A549 (cell line): Measurements from ENCODE around the gene ING3. TPM values are rescaled to one million over a fixed set of nuclear protein-coding genes. Genes with fewer than 3 reads are reported as not detected.

Experiments used
- ATAC-seq, 2 experiments: fragments of 200-7000 bp in 1 of 2; fragments of >200 bp in 1 of 2; cut with Nextera tagmentation in 1 of 2; cut with Tn5 transposase in 1 of 2; 3 replicates each; pipeline versions ENCODE4 v1.8.0 to v1.9.1; 2018 to 2020; ENCODE audit warnings: mild to moderate bottlenecking in 1 of 2, moderate library complexity in 1 of 2
- CTCF ChIA-PET: fragments of 300-600 bp; sonication (Branson Sonifier 250); formaldehyde crosslinking; extraction: SDS; loops from one replicate; lab custom pipeline; 2021; ENCODE audit warnings: antibody characterized with exemption, inconsistent platforms; lab: Yijun Ruan, JAX
- POLR2A ChIA-PET: fragments of 350-600 bp; formaldehyde crosslinking; extraction: SDS; loops from one replicate; lab custom pipeline; 2021; ENCODE audit warnings: antibody characterized with exemption, inconsistent platforms; lab: Yijun Ruan, JAX
- DNase-seq, 2 experiments: peaks; one replicate each; pipeline versions ENCODE4 v3.0.0 to v3.0.0-alpha.2; 2011 to 2016; ENCODE audit warnings: low read depth in 1 of 2, low spot score in 1 of 2
- FAIRE-seq: peaks from 2 replicates; lab custom pipeline; 2011; peaks lifted over from hg19 to GRCh38; lab: Jason Lieb, UNC
- H3K27ac ChIP-seq, 2 experiments: fragments of >200 bp; sonication (Bioruptor Twin); formaldehyde crosslinking; 3 replicates each; pipeline ENCODE4 v1.5.1; 2016 to 2017
- H3K4me1 ChIP-seq: fragments of >200 bp; sonication (Bioruptor Twin); formaldehyde crosslinking; 3 replicates; pipeline ENCODE4 v1.6.1; 2016
- H3K4me2 ChIP-seq: fragments of >200 bp; sonication (Bioruptor Twin); formaldehyde crosslinking; 3 replicates; pipeline ENCODE4 v1.6.1; 2016
- H3K4me3 ChIP-seq: fragments of >200 bp; sonication (Bioruptor Twin); formaldehyde crosslinking; 3 replicates; pipeline ENCODE4 v1.5.1; 2016
- H3K9me3 ChIP-seq: fragments of >200 bp; sonication (Bioruptor Twin); formaldehyde crosslinking; 3 replicates; pipeline ENCODE4 v1.6.1; 2016
- BCL3 ChIP-seq: fragments of >200 bp; sonication (Bioruptor Twin); formaldehyde crosslinking; IDR thresholded peaks from 3 replicates; pipeline ENCODE4 v1.6.1; 2016
- BHLHE40 ChIP-seq: IDR thresholded peaks from 2 replicates; pipeline ENCODE4 v1.6.1; 2012; ENCODE audit warnings: low read depth, low read length, inconsistent platforms
- CEBPB ChIP-seq, 2 experiments: fragments of >200 bp in 1 of 2; sonication (Bioruptor Twin) in 1 of 2; formaldehyde crosslinking in 1 of 2; IDR thresholded peaks; 2 replicates each; pipeline ENCODE4 v1.6.1; 2012 to 2016
- CHD2 ChIP-seq: fragments of 150-350 bp; IDR thresholded peaks from 2 replicates; pipeline ENCODE4 v1.6.1; 2014; ENCODE audit warnings: low read length; ENCODE audit not compliant: partially characterized antibody
- CHD4 ChIP-seq: fragments of 200-600 bp; sonication (generic); IDR thresholded peaks from 2 replicates; pipeline ENCODE4 v1.6.1; 2016; ENCODE audit warnings: antibody characterized with exemption, mild to moderate bottlenecking, borderline replicate concordance
- CTCF ChIP-seq: fragments of >200 bp; sonication (Bioruptor Twin); formaldehyde crosslinking; IDR thresholded peaks from 3 replicates; pipeline ENCODE4 v1.5.1; 2016
- E2F6 ChIP-seq: IDR thresholded peaks from 2 replicates; pipeline ENCODE4 v1.6.1; 2012; ENCODE audit warnings: low read depth, borderline replicate concordance
- EHF ChIP-seq: fragments of 250-450 bp; sonication (Bioruptor Pico); IDR thresholded peaks from 2 replicates; pipeline ENCODE4 v1.5.0; 2020; ENCODE audit warnings: mild to moderate bottlenecking
- EHMT2 ChIP-seq: fragments of 200-600 bp; sonication (generic); IDR thresholded peaks from 2 replicates; pipeline ENCODE4 v1.6.1; 2016; ENCODE audit warnings: antibody characterized with exemption, low read depth, mild to moderate bottlenecking, moderate library complexity
- ESRRA ChIP-seq: fragments of 150-350 bp; IDR thresholded peaks from 2 replicates; pipeline ENCODE4 v1.6.1; 2014; ENCODE audit warnings: mild to moderate bottlenecking, low read length, borderline replicate concordance
- FOSB ChIP-seq: fragments of 250-450 bp; sonication (Bioruptor Pico); IDR thresholded peaks from 2 replicates; pipeline ENCODE4 v1.5.0; 2020; ENCODE audit warnings: mild to moderate bottlenecking, moderate library complexity
- FOXS1 ChIP-seq: fragments of 250-450 bp; sonication (Bioruptor Pico); IDR thresholded peaks from 2 replicates; pipeline ENCODE4 v1.5.0; 2020; ENCODE audit warnings: mild to moderate bottlenecking, moderate library complexity
- HDAC2 ChIP-seq: fragments of 200-600 bp; sonication (generic); IDR thresholded peaks from 2 replicates; pipeline ENCODE4 v1.6.1; 2016
- HEYL ChIP-seq: fragments of 250-450 bp; sonication (Bioruptor Pico); IDR thresholded peaks from 2 replicates; pipeline ENCODE4 v1.8.0; 2021; ENCODE audit warnings: mild to moderate bottlenecking, moderate library complexity
- HOXA7 ChIP-seq: fragments of 250-450 bp; sonication (Bioruptor Pico); IDR thresholded peaks from 2 replicates; pipeline ENCODE4 v1.5.0; 2020; ENCODE audit warnings: mild to moderate bottlenecking, moderate library complexity
- HOXB13 ChIP-seq: fragments of 250-450 bp; sonication (Bioruptor Pico); IDR thresholded peaks from 2 replicates; pipeline ENCODE4 v1.5.0; 2020; ENCODE audit warnings: low read depth, mild to moderate bottlenecking, moderate library complexity
- HOXB5 ChIP-seq: fragments of 250-450 bp; sonication (Bioruptor Pico); IDR thresholded peaks from 2 replicates; pipeline ENCODE4 v1.5.0; 2020; ENCODE audit warnings: mild to moderate bottlenecking, moderate library complexity
- JUN ChIP-seq, 2 experiments: fragments of >200 bp; sonication (Bioruptor Twin); formaldehyde crosslinking; IDR thresholded peaks; 2 replicates in 1 of 2; 3 replicates in 1 of 2; pipeline ENCODE4 v1.6.1; 2016 to 2017
- MAZ ChIP-seq: fragments of 150-350 bp; IDR thresholded peaks from 2 replicates; pipeline ENCODE4 v1.6.1; 2014; ENCODE audit warnings: antibody characterized with exemption, low read depth, low read length, borderline replicate concordance
- MYC ChIP-seq: IDR thresholded peaks from 2 replicates; pipeline ENCODE4 v1.6.1; 2012; ENCODE audit warnings: mild to moderate bottlenecking, inconsistent platforms, low read length, improper control_type of control experiment, borderline replicate concordance
- NPAS2 ChIP-seq: fragments of 250-450 bp; sonication (Bioruptor Pico); IDR thresholded peaks from 2 replicates; pipeline ENCODE4 v1.8.0; 2022; ENCODE audit warnings: mild to moderate bottlenecking, moderate library complexity, borderline replicate concordance
- NR3C1 ChIP-seq: fragments of >200 bp; sonication (Bioruptor Twin); formaldehyde crosslinking; IDR thresholded peaks from 3 replicates; pipeline ENCODE4 v1.6.1; 2017
- PBX3 ChIP-seq: IDR thresholded peaks from 2 replicates; pipeline ENCODE4 v1.6.1; 2012
- PHF8 ChIP-seq: fragments of 200-600 bp; sonication (generic); IDR thresholded peaks from 2 replicates; pipeline ENCODE4 v1.6.1; 2016; ENCODE audit warnings: low read depth, mild to moderate bottlenecking, antibody characterized with exemption, moderate library complexity, borderline replicate concordance
- POLR2A ChIP-seq: IDR thresholded peaks from 2 replicates; pipeline ENCODE4 v1.6.1; 2012; ENCODE audit warnings: mild to moderate bottlenecking, low read length
- RAD21 ChIP-seq, 2 experiments: fragments of >200 bp in 1 of 2; sonication (Bioruptor Twin) in 1 of 2; formaldehyde crosslinking in 1 of 2; IDR thresholded peaks in 1 of 2; conservative IDR thresholded peaks in 1 of 2; 2 replicates in 1 of 2; 3 replicates in 1 of 2; pipeline ENCODE4 v1.6.1; 2012 to 2018; ENCODE audit warnings: inconsistent platforms in 1 of 2
- RNF2 ChIP-seq: fragments of 200-600 bp; sonication (generic); IDR thresholded peaks from 2 replicates; pipeline ENCODE4 v1.6.1; 2016; ENCODE audit warnings: low read depth, mild to moderate bottlenecking, antibody characterized with exemption, moderate library complexity, borderline replicate concordance
- SMC3 ChIP-seq: fragments of >200 bp; sonication (Bioruptor Twin); formaldehyde crosslinking; IDR thresholded peaks from 3 replicates; pipeline ENCODE4 v1.6.1; 2018; ENCODE audit warnings: inconsistent platforms
- SREBF2 ChIP-seq: fragments of 450-650 bp; IDR thresholded peaks from 2 replicates; pipeline ENCODE4 v1.6.1; 2014; ENCODE audit warnings: mild to moderate bottlenecking, moderate library complexity
- WGBS: methylation state at CpG from one replicate; pipeline ENCODE4 v1.1.6; 2017; ENCODE audit errors: missing lambda C conversion rate; 5-methylcytosine and 5-hydroxymethylcytosine counted together
- polyA plus RNA-seq, 4 experiments: library from polyadenylated mRNA; depleted of rRNA in 3 of 4; stranded (reverse); fragments of >200 nt; fragmentation: RNase III in 1 of 4; extraction: RNeasy Plus Mini Kit Qiagen cat#74134 plus additional on column Dnase treatment in 1 of 4; gene quantifications; 2 replicates in 3 of 4; 3 replicates in 1 of 4; pipeline ENCODE4 v1.2.3, GENCODE V29; 2011 to 2017

Gene ING3
- polyA plus RNA-seq, 2 of the 4 experiments (the other 2 are of a cell fraction) = 5.6 to 11.3 TPM

GRCh38 chr7:120966961-120967360 is 16.4 kb downstream of the ING3 start:
- H3K4me3 ChIP-seq = no peak overlapping the region
- H3K4me2 ChIP-seq = no peak overlapping the region
- TF ChIP-seq BCL3 (no peak), HOXB5 (CRISPR knock-in tag) (no peak), FOXS1 (CRISPR knock-in tag) (no peak), CEBPB (IDR thresholded peaks at IDR 0.05) (no peak), PBX3 (no peak), HOXB13 (CRISPR knock-in tag) (no peak), SMC3 (no peak), HOXA7 (CRISPR knock-in tag) (no peak), EHMT2 (no peak), RNF2 (no peak), EHF (CRISPR knock-in tag) (no peak), SREBF2 (no peak), JUN (IDR thresholded peaks at IDR 0.05) (no peak), CHD2 (no peak), E2F6 (no peak), NPAS2 (CRISPR knock-in tag) (no peak), MYC (no peak)
- H3K9me3 ChIP-seq = no peaks in the 10 kb centered on the region
- ATAC-seq = no peak
- ChIA-PET POLR2A (no interaction called here), CTCF (interaction anchor here (1.2 kb wide), 2 partner anchors 20 to 23 kb away, joined by 3 to 4 read pairs; no protein-coding TSS in a partner anchor)
- DNase-seq = no peak
- no peak overlapping the region for H3K27ac ChIP-seq
- no peak for FAIRE-seq
- H3K4me1 ChIP-seq = no peaks in the 10 kb centered on the region

- no peaks in the 10 kb centered on the region for H3K9me3 ChIP-seq
- 93% methylated on average over 1 of the region's 1 CpG for WGBS
- no peak overlapping the region for H3K27ac ChIP-seq
- TF ChIP-seq FOSB (CRISPR knock-in tag) (no peak), E2F6 (no peak), HDAC2 (no peak), BHLHE40 (no peak), MAZ (no peak), HEYL (no peak), ESRRA (no peak), CTCF (no peak), HOXB5 (CRISPR knock-in tag) (no peak), PHF8 (no peak), POLR2A (no peak), NR3C1 (no peak), HOXB13 (CRISPR knock-in tag) (no peak), RAD21 (conservative IDR thresholded peaks at IDR 0.05 in 1 of 2, IDR thresholded peaks at IDR 0.05 in 1 of 2) (no peak), CHD4 (no peak)
- CTCF ChIA-PET = interaction anchor here (0.9 to 1.3 kb wide), 2 partner anchors 14 to 16 kb away, joined by 3 to 9 read pairs; partner anchors contain the start of gene CPED1
- FAIRE-seq = no peak
- DNase-seq = no peak
- H3K4me2 ChIP-seq = no peak overlapping the region
- no peak for ATAC-seq
- no peaks in the 10 kb centered on the region for H3K4me1 ChIP-seq
- POLR2A ChIA-PET = no interaction called here
- H3K4me3 ChIP-seq = no peak overlapping the region
Observed at GRCh38 chr7:120973849-120974248, 23.3 kb downstream of the ING3 start.
